GM18951 (cell line): ENCODE measurements around the gene LSG1.
"Not testable (repeated sequence)": the region's sequence is repeated elsewhere in the genome, so short reads cannot be mapped to it uniquely, and the experiment has no call there.

Experiments used
- POLR2A ChIP-seq: IDR thresholded peaks from 4 replicates; pipeline ENCODE4 v1.6.1; 2011; ENCODE audit warnings: mild to moderate bottlenecking; ENCODE audit not compliant: insufficient read length, insufficient read depth; ENCODE audit errors: extremely low read depth
- in situ Hi-C: fragments of 300-500 bp; cut with MboI; formaldehyde crosslinking; loops from one replicate; pipeline ENCODE4 v1.12.0; 2022; ENCODE audit warnings: low sequenced_read_pairs, mixed read lengths, inconsistent platforms; ENCODE audit not compliant: unreplicated experiment

LSG1 gene

DNA sequence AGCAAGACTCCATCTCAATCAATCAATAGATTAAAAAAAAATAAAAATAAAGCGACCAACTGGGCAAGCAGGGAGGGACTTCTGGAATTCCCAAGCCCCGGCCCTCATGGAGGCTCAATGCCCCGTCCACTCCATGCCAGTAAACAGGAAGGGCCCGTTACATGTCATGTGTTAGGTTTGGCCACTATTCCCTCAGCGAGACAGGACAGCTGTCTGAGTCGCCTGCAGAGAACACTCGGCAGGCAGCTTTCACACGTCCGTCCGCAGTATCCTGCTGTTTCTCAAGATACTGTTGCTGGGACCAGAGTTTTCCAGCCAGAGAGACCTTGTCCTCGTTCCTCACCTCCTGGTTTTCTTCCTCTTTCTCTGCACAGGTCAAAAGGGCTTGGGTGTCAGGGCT, 56.8 kb downstream of the LSG1 start:
- TF ChIP-seq POLR2A, result no peak
- in situ Hi-C loops, result no loop called here

- in situ Hi-C loops, result no loop called here
- no peak for TF ChIP-seq POLR2A
These were observed 59.8 kb downstream of the LSG1 start for GRCh38 chr3:194612221-194612620.

DNA sequence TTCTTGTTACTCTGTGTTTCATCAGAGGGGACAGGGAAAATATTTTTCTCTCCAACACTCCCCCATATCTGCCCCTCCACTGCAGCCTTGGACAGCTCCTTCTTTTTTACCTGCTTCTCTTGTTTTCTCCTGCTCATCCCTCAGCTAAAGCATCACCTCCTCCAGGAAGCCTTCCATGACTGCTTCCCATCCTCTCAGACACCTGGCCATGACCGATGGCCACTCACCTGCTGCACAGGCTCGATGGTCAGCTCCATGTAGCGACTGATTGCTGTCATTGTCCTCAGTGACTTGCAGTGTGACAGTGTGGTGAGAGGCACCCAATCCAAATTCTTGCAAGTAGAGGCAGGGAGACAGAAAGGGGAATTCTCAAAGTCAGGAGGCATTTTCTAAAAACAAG, 61.3 kb downstream of the LSG1 start:
- in situ Hi-C loops, result no loop called here
- TF ChIP-seq POLR2A, result no peak

GRCh38 chr3:194609601-194610000, 62.4 kb downstream of the LSG1 start:
- no peak for TF ChIP-seq POLR2A
- in situ Hi-C loops, result no loop called here

- in situ Hi-C loops, result no loop called here
These were observed 63.0 kb downstream of the LSG1 start for GRCh38 chr3:194608981-194609380.

GRCh38 chr3:194607592-194608389, 64.2 kb downstream of the LSG1 start:
- no peak for TF ChIP-seq POLR2A
- in situ Hi-C loops, result no loop called here

More at GRCh38 chr3:194608981-194609380, 63.0 kb downstream of the LSG1 start:
- TF ChIP-seq POLR2A, result no peak

GRCh38 chr3:194606941-194607340, 65.0 kb downstream of the LSG1 start:
- in situ Hi-C loops, result no loop called here
- no peak for TF ChIP-seq POLR2A

DNA sequence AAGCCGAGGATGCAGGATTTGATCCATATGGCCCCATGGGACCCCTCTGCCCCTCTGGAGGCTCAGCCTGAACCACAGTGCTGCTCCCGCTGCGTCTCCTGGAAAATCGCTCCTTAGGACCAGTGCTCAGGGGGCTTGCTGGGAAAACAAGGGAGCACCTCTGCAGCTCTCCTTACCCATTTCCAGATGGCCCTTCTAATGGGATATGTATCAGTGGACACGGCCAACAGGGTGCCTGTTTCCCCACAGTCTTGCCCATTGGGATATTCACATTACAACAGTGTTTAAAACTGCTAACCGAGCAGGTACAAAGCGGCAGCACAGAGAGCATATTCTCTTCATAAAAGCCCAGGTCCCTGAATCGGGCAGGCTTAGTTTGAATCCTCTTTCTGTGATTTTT, 65.8 kb downstream of the LSG1 start:
- in situ Hi-C loops, result no loop called here
- TF ChIP-seq POLR2A, result no peak

DNA sequence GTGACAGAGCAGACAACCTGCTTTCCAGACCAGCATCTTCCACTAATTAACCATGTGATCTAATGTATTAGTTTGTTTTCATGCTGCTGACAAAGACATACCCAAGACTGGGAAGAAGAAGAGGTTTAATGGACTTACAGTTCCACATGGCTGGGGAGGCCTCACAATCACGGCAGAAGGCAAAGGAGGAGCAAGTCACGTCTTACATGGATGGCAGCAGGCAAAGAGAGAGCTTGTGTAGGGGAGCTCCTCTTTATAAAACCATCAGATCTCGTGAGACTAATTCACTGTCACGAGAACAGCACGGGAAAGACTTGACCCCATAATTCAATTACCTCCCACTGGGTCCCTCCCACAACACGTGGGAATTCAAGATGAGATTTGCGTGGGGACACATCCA, 66.7 kb downstream of the LSG1 start:
- in situ Hi-C loops, result not testable (repeated sequence)

DNA sequence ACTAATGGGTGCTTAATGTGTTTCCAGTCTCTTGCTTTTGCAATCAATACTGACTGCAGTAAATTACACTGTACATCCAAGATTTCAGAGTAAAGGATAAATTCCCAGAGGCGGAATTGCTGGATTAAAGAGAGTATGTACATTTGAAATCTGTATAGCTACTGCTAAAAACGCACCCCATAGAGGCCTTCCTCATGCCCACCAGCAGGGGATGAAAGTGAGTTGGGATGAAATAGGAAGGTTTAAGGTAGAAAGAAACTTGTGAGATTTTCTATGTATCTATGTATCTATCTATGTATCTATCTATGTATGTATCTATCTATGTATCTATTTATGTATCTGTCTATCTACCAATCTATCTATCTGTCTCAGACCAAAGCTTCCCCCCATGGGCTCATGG, 67.2 kb downstream of the LSG1 start:
- in situ Hi-C loops, result no loop called here
- no peak for TF ChIP-seq POLR2A

DNA sequence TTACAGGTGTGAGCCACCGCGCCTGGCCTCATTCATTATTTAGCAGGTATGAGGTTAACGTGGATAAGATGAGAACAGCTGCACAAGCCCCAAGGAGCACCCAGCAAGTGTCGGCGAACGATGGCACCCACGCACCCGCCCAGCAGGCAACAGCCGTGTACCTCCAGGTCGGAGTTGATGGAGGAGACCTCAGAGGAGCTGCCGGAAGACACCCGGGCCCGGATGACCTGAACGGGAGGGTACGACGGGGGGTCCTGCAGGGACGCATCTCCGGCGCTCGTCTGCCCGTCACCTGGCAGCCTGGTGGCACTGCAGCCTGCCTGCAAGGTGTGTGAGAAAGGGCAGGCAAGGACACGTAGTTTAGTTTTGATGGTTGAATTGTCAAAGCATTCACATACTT, 67.9 kb downstream of the LSG1 start:
- in situ Hi-C loops, result no loop called here
- TF ChIP-seq POLR2A, result no peak

GRCh38 chr3:194602669-194603171, 69.3 kb downstream of the LSG1 start:
- in situ Hi-C loops, result no loop called here
- no peak for TF ChIP-seq POLR2A

- TF ChIP-seq POLR2A, result no peak
- in situ Hi-C loops, result loop anchor here (10.0 kb wide), 1 partner anchor 124 kb away; no protein-coding TSS in a partner anchor
These were observed 73.0 kb downstream of the LSG1 start for GRCh38 chr3:194598771-194599557.

- no peak for TF ChIP-seq POLR2A
- in situ Hi-C loops, result loop anchor here (10.0 kb wide), 1 partner anchor 122 kb away; no protein-coding TSS in a partner anchor
These were observed 75.1 kb downstream of the LSG1 start for GRCh38 chr3:194596906-194597305.
